Cardiac muscle cell (in vitro differentiated cells and primary cell): ENCODE measurements around the gene ITPRIP. TPM values are rescaled to one million over a fixed set of nuclear protein-coding genes. Genes with fewer than 3 reads are reported as not detected.
A peak's percentile ranks its signal among the peaks of the same experiment; 100 is the strongest.

Experiments used
- DNase-seq, 2 donors: peaks; one replicate each; pipeline versions ENCODE4 v3.0.0 to v3.0.0-alpha.2; 2010 to 2017; ENCODE audit warnings: low read depth in 1 of 2, low spot score in 1 of 2
- H3K27ac ChIP-seq: fragments of 200-600 bp; sonication (generic); 2 replicates; pipeline ENCODE4 v1.5.1; 2016
- H3K27me3 ChIP-seq: fragments of 200-600 bp; sonication (generic); 2 replicates; pipeline ENCODE4 v1.6.0; 2016; ENCODE audit warnings: control low read depth
- H3K36me3 ChIP-seq: fragments of 200-600 bp; sonication (generic); 2 replicates; pipeline ENCODE4 v1.5.1; 2016; ENCODE audit warnings: control low read depth
- H3K4me1 ChIP-seq: fragments of 200-600 bp; sonication (generic); 2 replicates; pipeline ENCODE4 v1.8.1; 2017; ENCODE audit warnings: low read depth, mild to moderate bottlenecking, mixed run types
- H3K4me3 ChIP-seq: fragments of 200-600 bp; sonication (generic); 2 replicates; pipeline ENCODE4 v1.5.1; 2016; ENCODE audit warnings: mild to moderate bottlenecking
- H3K9me3 ChIP-seq: fragments of 200-600 bp; sonication (generic); 2 replicates; pipeline ENCODE4 v1.5.1; 2017; ENCODE audit warnings: low read depth, mild to moderate bottlenecking, control low read depth
- CTCF ChIP-seq: IDR thresholded peaks from 2 replicates; pipeline ENCODE4 v1.5.1; 2012; ENCODE audit warnings: low read depth, mild to moderate bottlenecking, low read length
- polyA plus RNA-seq: library from polyadenylated mRNA; unstranded; fragments of >200 nt; fragmentation: Nextera tagmentation; extraction: Ambion mirVana; gene quantifications from 2 replicates; pipeline ENCODE4 v1.2.1, GENCODE V29; 2016
- total RNA-seq: library from RNA; depleted of rRNA; stranded (reverse); fragments of >200 nt; gene quantifications from 2 replicates; pipeline ENCODE4 v1.2.3, GENCODE V29; 2016

The ITPRIP gene
- total and polyA plus RNA-seq, 2 experiments from 2014 or later: 19.0 to 20.1 TPM

GRCh38 chr10:104268713-104269645, 69.3 kb downstream of the ITPRIP start, which contains the start of gene GSTO2:
Gene GSTO2 (plus strand): TSS chr10:104269184. CDS start chr10:104274916, 5,732 bp downstream.
- H3K9me3 ChIP-seq: no peaks in the 10 kb centered on the region
- H3K27ac ChIP-seq: peak within 1 kb of the TSS; percentile 83
- DNase-seq: peak; percentile 99
- H3K4me3 ChIP-seq: peak within 1 kb of the TSS; percentile 60
- peaks cover 4% of the 10 kb centered on the region for H3K4me1 ChIP-seq
- peaks cover 27% of the 10 kb centered on the region for H3K36me3 ChIP-seq
- H3K27me3 ChIP-seq: no peaks in the 10 kb centered on the region
- TF ChIP-seq CTCF: no peak

GRCh38 chr10:104268405-104268712, 69.9 kb downstream of the ITPRIP start:
- Histone ChIP-seq H3K9me3 (no peaks in the 10 kb centered on the region), H3K36me3 (peaks cover 31% of the 10 kb centered on the region), H3K4me3 (peak overlapping the region; percentile 60), H3K4me1 (peaks cover 4% of the 10 kb centered on the region), H3K27ac (peak overlapping the region; percentile 21), H3K27me3 (no peaks in the 10 kb centered on the region)
- no peak for DNase-seq
- no peak for TF ChIP-seq CTCF

- no peak for DNase-seq
- Histone ChIP-seq H3K4me1 (peaks cover 4% of the 10 kb centered on the region), H3K27me3 (no peaks in the 10 kb centered on the region), H3K9me3 (no peaks in the 10 kb centered on the region), H3K36me3 (peaks cover 36% of the 10 kb centered on the region), H3K4me3 (peak overlapping the region; percentile 60), H3K27ac (no peak overlapping the region)
- TF ChIP-seq CTCF: no peak
These were observed 70.4 kb downstream of the ITPRIP start for GRCh38 chr10:104267721-104268404.

GRCh38 chr10:104264783-104265182, 73.5 kb downstream of the ITPRIP start:
- Histone ChIP-seq H3K36me3 (peaks cover 44% of the 10 kb centered on the region), H3K4me1 (peaks cover 21% of the 10 kb centered on the region), H3K4me3 (no peak overlapping the region), H3K27ac (no peak overlapping the region), H3K27me3 (no peaks in the 10 kb centered on the region), H3K9me3 (no peaks in the 10 kb centered on the region)
- DNase-seq: no peak
- no peak for TF ChIP-seq CTCF

GRCh38 chr10:104262055-104262454, 76.2 kb downstream of the ITPRIP start:
- Histone ChIP-seq H3K27ac (no peak overlapping the region), H3K4me1 (peaks cover 21% of the 10 kb centered on the region), H3K4me3 (no peak overlapping the region), H3K9me3 (no peaks in the 10 kb centered on the region), H3K36me3 (peaks cover 48% of the 10 kb centered on the region), H3K27me3 (no peaks in the 10 kb centered on the region)
- TF ChIP-seq CTCF: no peak
- peak in 1 of 2 donors; percentile 34 for DNase-seq
